Body of pancreas (tissue), 4 donors: Measurements from ENCODE around the gene CTIF. TPM values are rescaled to one million over a fixed set of nuclear protein-coding genes. Genes with fewer than 3 reads are reported as not detected.

Experiments
- ATAC-seq: fragments of 150-250 bp; one replicate; pipeline ENCODE4 v1.9.1; 2016
- DNase-seq, 4 donors: peaks; one replicate each; pipeline ENCODE4 v3.0.0-alpha.2; 2019
- H3K27ac ChIP-seq, 4 donors: fragments of 200-600 bp; sonication (generic); 1 replicate in 3 of 4; 2 replicates in 1 of 4; pipeline versions ENCODE4 v1.5.1 to v1.6.1; 2016 to 2019; ENCODE audit warnings: mild to moderate bottlenecking in 1 of 4, mixed read lengths in 1 of 4, moderate library complexity in 1 of 4
- H3K27me3 ChIP-seq, 2 donors: fragments of 200-600 bp; sonication (generic); one replicate each; pipeline ENCODE4 v1.6.0; 2016; ENCODE audit warnings: mild to moderate bottlenecking in 1 of 2
- H3K36me3 ChIP-seq, 2 donors: fragments of 200-600 bp; sonication (generic); replicated peaks in 1 of 2; 2 replicates each; pipeline ENCODE4 v1.5.1; 2016; ENCODE audit warnings: low read depth in 2 of 2; ENCODE audit not compliant: insufficient read depth in 1 of 2
- H3K4me1 ChIP-seq: fragments of 200-600 bp; sonication (generic); one replicate; pipeline ENCODE4 v1.6.0; 2016
- H3K4me3 ChIP-seq, 2 donors: fragments of 200-600 bp; sonication (generic); 1 replicate in 1 of 2; 2 replicates in 1 of 2; pipeline ENCODE4 v1.5.1; 2016 to 2019
- H3K9me3 ChIP-seq, 3 donors: fragments of 200-600 bp; sonication (generic); 1 replicate in 2 of 3; 2 replicates in 1 of 3; pipeline ENCODE4 v1.5.1; 2016
- CTCF ChIP-seq, 7 experiments: fragments of 450-650 bp in 4 of 7; fragments of 200-600 bp in 3 of 7; sonication (generic) in 3 of 7; IDR thresholded peaks; one replicate each; pipeline ENCODE4 v1.5.1; 2016 to 2019; ENCODE audit warnings: antibody characterized with exemption in 7 of 7
- POLR2A ChIP-seq, 3 donors: fragments of 450-650 bp; IDR thresholded peaks; one replicate each; pipeline ENCODE4 v1.6.1; 2016; ENCODE audit warnings: antibody characterized with exemption in 3 of 3, mild to moderate bottlenecking in 2 of 3
- WGBS, 2 donors: methylation state at CpG; one replicate each; pipeline ENCODE4 v1.1.5; 2017; 5-methylcytosine and 5-hydroxymethylcytosine counted together
- intact Hi-C: fragments of 100-400 bp; cut with DNase I; formaldehyde crosslinking; loops from one replicate; pipeline ENCODE4 v1.15.1; 2023
- total RNA-seq, 2 donors: library from RNA; depleted of rRNA; stranded (reverse); fragments of >200 nt; gene quantifications; one replicate each; pipeline ENCODE4 v1.1.0, GENCODE V29; 2016

Gene CTIF
- total RNA-seq, 2 donors from 2014 or later: 18.7 to 24.4 TPM

GRCh38 chr18:48667276-48668254 lies 128.7 kb downstream of the CTIF start:
- DNase-seq (no peak), ATAC-seq (no peak)
- intact Hi-C loops: no loop called here
- Histone ChIP-seq H3K4me3 (no peak overlapping the region), H3K27me3 (no peaks in the 10 kb centered on the region), H3K27ac (no peak overlapping the region), H3K36me3 (no peaks in the 10 kb centered on the region), H3K9me3 (no peaks in the 10 kb centered on the region), H3K4me1 (peaks cover 12% of the 10 kb centered on the region)
- 81 to 85% methylated on average over 8 to 13 of the region's 13 CpGs for WGBS, 2 donors
- TF ChIP-seq POLR2A (IDR thresholded peaks at IDR 0.05) (no peak), CTCF (IDR thresholded peaks at IDR 0.05) (peak in 1 of 7 experiments; percentile 7)

- DNase-seq (no peak), ATAC-seq (no peak)
- Histone ChIP-seq H3K4me1 (peaks cover 10% of the 10 kb centered on the region), H3K27me3 (no peaks in the 10 kb centered on the region), H3K36me3 (no peaks in the 10 kb centered on the region), H3K4me3 (no peak overlapping the region), H3K9me3 (no peaks in the 10 kb centered on the region), H3K27ac (no peak overlapping the region)
- no peak for TF ChIP-seq POLR2A (IDR thresholded peaks at IDR 0.05)
- TF ChIP-seq CTCF (IDR thresholded peaks at IDR 0.05): no peak
- 90 to 96% methylated on average over 15 of the region's 15 CpGs for WGBS, 2 donors
- intact Hi-C loops: no loop called here
Measured at GRCh38 chr18:48668466-48669179, 129.8 kb downstream of the CTIF start.

- Histone ChIP-seq H3K27me3 (no peaks in the 10 kb centered on the region), H3K4me3 (no peak overlapping the region), H3K9me3 (no peaks in the 10 kb centered on the region), H3K36me3 (no peaks in the 10 kb centered on the region), H3K27ac (no peak overlapping the region), H3K4me1 (peaks cover 4% of the 10 kb centered on the region)
- no peak for TF ChIP-seq CTCF (IDR thresholded peaks at IDR 0.05)
- TF ChIP-seq POLR2A (IDR thresholded peaks at IDR 0.05): no peak
- 86 to 90% methylated on average over 3 of the region's 3 CpGs for WGBS, 2 donors
- no peak for ATAC-seq
- intact Hi-C loops: no loop called here
- no peak for DNase-seq
Measured at GRCh38 chr18:48669180-48669675, 130.4 kb downstream of the CTIF start.

GRCh38 chr18:48669991-48670750 lies 131.3 kb downstream of the CTIF start:
- no peak for ATAC-seq
- Histone ChIP-seq H3K4me3 (no peak overlapping the region), H3K27ac (no peak overlapping the region), H3K9me3 (no peaks in the 10 kb centered on the region), H3K27me3 (no peaks in the 10 kb centered on the region), H3K4me1 (no peaks in the 10 kb centered on the region), H3K36me3 (no peaks in the 10 kb centered on the region)
- no peak for DNase-seq
- TF ChIP-seq POLR2A (IDR thresholded peaks at IDR 0.05): no peak
- TF ChIP-seq CTCF (IDR thresholded peaks at IDR 0.05): no peak
- 87 to 98% methylated on average over 6 to 7 of the region's 7 CpGs for WGBS, 2 donors
- intact Hi-C loops: loop anchor here (10.0 kb wide), 1 partner anchor 735 kb away; no protein-coding TSS in a partner anchor
